K562 (cell line): ENCODE data around the gene C17orf113. TPM values are rescaled to one million over a fixed set of nuclear protein-coding genes. Genes with fewer than 3 reads are reported as not detected.

ENCODE experiments used
- CBFA2T2 ChIP-seq: fragments of 450-650 bp; conservative IDR thresholded peaks from 2 replicates; pipeline ENCODE4 v1.6.1; 2017; ENCODE audit warnings: mild to moderate bottlenecking
- FOS ChIP-seq: IDR thresholded peaks from 3 replicates; pipeline ENCODE4 v1.6.1; 2011; ENCODE audit not compliant: insufficient read length; ENCODE audit errors: extremely low read depth
- GABPA ChIP-seq: fragments of 200-800 bp; sonication (Bioruptor generic); conservative IDR thresholded peaks from 2 replicates; pipeline ENCODE4 v1.6.1; 2016; ENCODE audit warnings: low read depth, missing genetic modification characterization, missing compliant biosample characterization
- LCOR ChIP-seq: sonication (generic); formaldehyde crosslinking; IDR thresholded peaks from 2 replicates; pipeline ENCODE4 v1.8.0; 2022; ENCODE audit warnings: mild to moderate bottlenecking, missing genetic modification reagents
- MCM5 ChIP-seq: fragments of 450-650 bp; IDR thresholded peaks from 2 replicates; pipeline ENCODE4 v1.6.1; 2016; ENCODE audit warnings: low read depth
- MYC ChIP-seq, 2 experiments: fragments of 250-450 bp in 1 of 2; sonication (Bioruptor Pico) in 1 of 2; IDR thresholded peaks; 2 replicates each; pipeline versions ENCODE4 v1.5.1 to v1.6.1; 2012 to 2021; ENCODE audit warnings: low read depth in 2 of 2, borderline replicate concordance in 1 of 2, improper control_type of control experiment in 1 of 2, low read length in 1 of 2, mild to moderate bottlenecking in 1 of 2, moderate library complexity in 1 of 2
- POLR2A ChIP-seq: fragments of 450-650 bp; conservative IDR thresholded peaks from 2 replicates; pipeline ENCODE4 v1.6.1; 2016
- SREBF1 ChIP-seq: fragments of 150-350 bp; IDR thresholded peaks from 2 replicates; pipeline ENCODE4 v1.6.1; 2014; ENCODE audit warnings: antibody characterized with exemption, low read depth, low read length, borderline replicate concordance
- SRSF1 ChIP-seq: fragments of 200-400 bp; formaldehyde crosslinking; IDR thresholded peaks from 2 replicates; pipeline ENCODE4 v1.6.1; 2017; ENCODE audit warnings: mild to moderate bottlenecking, low read depth, low read length, moderate library complexity
- STAT5B ChIP-seq: fragments of 250-450 bp; sonication (Bioruptor Pico); IDR thresholded peaks from 2 replicates; pipeline ENCODE4 v1.8.0; 2021; ENCODE audit warnings: mild to moderate bottlenecking, inconsistent platforms
- ZNF589 ChIP-seq: fragments of 200-800 bp; sonication (Bioruptor generic); IDR thresholded peaks from 2 replicates; pipeline ENCODE4 v1.6.1; 2016; ENCODE audit warnings: low read depth, missing genetic modification characterization, missing compliant biosample characterization
- ZNF644 ChIP-seq: fragments of 200-800 bp; sonication (Bioruptor generic); IDR thresholded peaks from 2 replicates; pipeline ENCODE4 v1.6.1; 2016; ENCODE audit warnings: low read depth, missing genetic modification characterization, missing compliant biosample characterization
- polyA plus RNA-seq, 8 experiments: library from polyadenylated mRNA; depleted of rRNA in 4 of 8; stranded (reverse) in 5 of 8; unstranded in 3 of 8; fragments of >200 nt; fragmentation: Nextera tagmentation in 2 of 8; fragmentation: Illumina TruSeq in 1 of 8; extraction: Ambion mirVana in 2 of 8; extraction: Trizol in 1 of 8; gene quantifications; 2 replicates each; pipeline versions ENCODE4 v1.2.1 to v1.2.3, GENCODE V29; 2011 to 2014; ENCODE audit warnings: inconsistent platforms in 1 of 8, missing spikeins in 1 of 8
- total RNA-seq, 7 experiments: library from RNA; depleted of rRNA in 6 of 7; stranded (reverse); fragments of >200 nt in 6 of 7; fragmentation: Illumina TruSeq in 2 of 7; extraction: Trizol in 2 of 7; gene quantifications; 2 replicates each; pipeline versions ENCODE4 v1.2.1 to v1.2.3, GENCODE V29; 2011 to 2021; ENCODE audit warnings: low replicate concordance in 1 of 7
- TF ChIP-seq, protein P1 (sequence below), 3 experiments: fragments of 200-800 bp in 1 of 3; fragments of 250-450 bp in 1 of 3; fragments of 450-650 bp in 1 of 3; sonication (Bioruptor Pico) in 1 of 3; sonication (Bioruptor generic) in 1 of 3; formaldehyde crosslinking in 1 of 3; IDR thresholded peaks; 2 replicates each; pipeline versions ENCODE4 v1.6.1 to v1.8.0; 2016 to 2022; ENCODE audit warnings: mild to moderate bottlenecking in 2 of 3, missing genetic modification characterization in 2 of 3, missing compliant biosample characterization in 1 of 3, moderate library complexity in 1 of 3
- TF ChIP-seq, protein P2 (sequence below): sonication (generic); formaldehyde crosslinking; IDR thresholded peaks from 2 replicates; pipeline ENCODE4 v1.8.1; 2023; ENCODE audit warnings: mild to moderate bottlenecking, missing genetic modification reagents
- TF ChIP-seq, protein P3 (sequence below): fragments of 450-650 bp; IDR thresholded peaks from 2 replicates; pipeline ENCODE4 v1.6.1; 2018; ENCODE audit not compliant: partially characterized antibody
- TF ChIP-seq, protein P4 (sequence below): conservative IDR thresholded peaks from 2 replicates; pipeline ENCODE4 v1.6.1; 2011; ENCODE audit warnings: low read depth, mild to moderate bottlenecking, low read length; ENCODE audit not compliant: control insufficient read depth

The C17orf113 gene
- total and polyA plus RNA-seq, 9 of the 15 experiments (the other 6 are each of a cell fraction or from before 2014, with no cell fraction given) = 0.10 to 1.2 (median 0.31) TPM

DNA sequence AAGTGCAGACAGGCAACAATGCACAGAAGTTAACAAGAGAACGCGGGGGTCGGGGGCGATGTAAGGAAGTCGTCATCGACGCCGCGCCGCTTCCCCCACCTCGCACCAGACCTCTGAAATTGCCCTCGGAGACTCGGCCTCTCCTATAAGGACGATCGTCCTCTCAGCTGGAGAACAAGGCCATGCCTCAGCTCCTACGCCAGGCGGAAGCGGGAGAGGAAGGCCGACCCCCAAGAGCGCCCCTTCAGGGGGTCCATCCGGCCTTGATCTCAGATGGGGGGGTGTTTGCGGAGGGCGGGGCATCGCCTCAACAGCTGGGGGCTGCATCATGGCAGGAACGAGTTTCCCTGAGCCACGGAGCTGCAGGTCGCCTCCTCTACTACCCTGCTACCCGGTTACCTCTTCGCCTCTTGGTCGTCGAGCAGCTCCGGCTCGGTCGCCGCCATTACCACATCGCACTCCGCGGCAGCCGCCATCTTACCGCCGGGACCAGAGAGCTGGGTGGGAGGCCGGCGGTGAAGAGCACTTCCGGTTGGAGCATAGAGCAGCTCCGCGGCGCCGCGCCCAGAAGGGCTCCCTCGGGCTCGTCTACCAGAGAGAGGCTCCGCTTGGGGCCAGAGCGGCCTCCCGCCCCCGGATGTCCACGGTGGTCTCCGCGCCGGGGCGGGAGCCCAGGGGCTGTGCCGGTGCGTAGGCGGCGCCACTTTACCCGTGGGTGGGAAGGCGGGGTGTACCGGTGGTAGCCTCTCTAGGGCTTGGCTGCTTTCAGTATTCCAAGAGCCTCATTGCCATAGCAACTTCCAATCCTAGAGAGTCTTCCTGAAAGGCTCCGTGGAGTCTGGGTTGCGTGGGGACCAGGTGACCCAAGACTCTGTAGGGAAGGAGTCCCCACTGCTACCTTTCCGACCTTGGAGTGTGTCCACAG, 33.2 kb downstream of the C17orf113 start, which contains the start of gene DNAJC7 (continued):
- TF ChIP-seq, protein P1, sequence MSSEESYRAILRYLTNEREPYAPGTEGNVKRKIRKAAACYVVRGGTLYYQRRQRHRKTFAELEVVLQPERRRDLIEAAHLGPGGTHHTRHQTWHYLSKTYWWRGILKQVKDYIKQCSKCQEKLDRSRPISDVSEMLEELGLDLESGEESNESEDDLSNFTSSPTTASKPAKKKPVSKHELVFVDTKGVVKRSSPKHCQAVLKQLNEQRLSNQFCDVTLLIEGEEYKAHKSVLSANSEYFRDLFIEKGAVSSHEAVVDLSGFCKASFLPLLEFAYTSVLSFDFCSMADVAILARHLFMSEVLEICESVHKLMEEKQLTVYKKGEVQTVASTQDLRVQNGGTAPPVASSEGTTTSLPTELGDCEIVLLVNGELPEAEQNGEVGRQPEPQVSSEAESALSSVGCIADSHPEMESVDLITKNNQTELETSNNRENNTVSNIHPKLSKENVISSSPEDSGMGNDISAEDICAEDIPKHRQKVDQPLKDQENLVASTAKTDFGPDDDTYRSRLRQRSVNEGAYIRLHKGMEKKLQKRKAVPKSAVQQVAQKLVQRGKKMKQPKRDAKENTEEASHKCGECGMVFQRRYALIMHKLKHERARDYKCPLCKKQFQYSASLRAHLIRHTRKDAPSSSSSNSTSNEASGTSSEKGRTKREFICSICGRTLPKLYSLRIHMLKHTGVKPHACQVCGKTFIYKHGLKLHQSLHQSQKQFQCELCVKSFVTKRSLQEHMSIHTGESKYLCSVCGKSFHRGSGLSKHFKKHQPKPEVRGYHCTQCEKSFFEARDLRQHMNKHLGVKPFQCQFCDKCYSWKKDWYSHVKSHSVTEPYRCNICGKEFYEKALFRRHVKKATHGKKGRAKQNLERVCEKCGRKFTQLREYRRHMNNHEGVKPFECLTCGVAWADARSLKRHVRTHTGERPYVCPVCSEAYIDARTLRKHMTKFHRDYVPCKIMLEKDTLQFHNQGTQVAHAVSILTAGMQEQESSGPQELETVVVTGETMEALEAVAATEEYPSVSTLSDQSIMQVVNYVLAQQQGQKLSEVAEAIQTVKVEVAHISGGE (CRISPR knock-in tag; IDR thresholded peaks at IDR 0.05) = peak in 2 of 3 experiments; percentile 57 to 94; a peak in 3 of 6 replicates
- TF ChIP-seq ZNF589 (CRISPR knock-in tag) = no peak
- TF ChIP-seq, protein P2, sequence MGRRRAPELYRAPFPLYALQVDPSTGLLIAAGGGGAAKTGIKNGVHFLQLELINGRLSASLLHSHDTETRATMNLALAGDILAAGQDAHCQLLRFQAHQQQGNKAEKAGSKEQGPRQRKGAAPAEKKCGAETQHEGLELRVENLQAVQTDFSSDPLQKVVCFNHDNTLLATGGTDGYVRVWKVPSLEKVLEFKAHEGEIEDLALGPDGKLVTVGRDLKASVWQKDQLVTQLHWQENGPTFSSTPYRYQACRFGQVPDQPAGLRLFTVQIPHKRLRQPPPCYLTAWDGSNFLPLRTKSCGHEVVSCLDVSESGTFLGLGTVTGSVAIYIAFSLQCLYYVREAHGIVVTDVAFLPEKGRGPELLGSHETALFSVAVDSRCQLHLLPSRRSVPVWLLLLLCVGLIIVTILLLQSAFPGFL (CRISPR knock-in tag) = 0 out of 2 replicates have a peak, but pooled peaks have one; percentile 14
- TF ChIP-seq SREBF1 = 0 out of 2 replicates have a peak, but pooled peaks have one; percentile 36
- TF ChIP-seq MYC (IDR thresholded peaks at IDR 0.05; ENCODE audit: low read depth, low read length) = peak; percentile 68; the same call in 1 of the 2 replicates
- no peak for TF ChIP-seq MYC (CRISPR knock-in tag; IDR thresholded peaks at IDR 0.05; ENCODE audit: borderline replicate concordance, low read depth)
- TF ChIP-seq ZNF644 = peak; percentile 53; the same call in 1 of the 2 replicates
- no peak for TF ChIP-seq CBFA2T2
- peak; percentile 31; the same call in 1 of the 2 replicates for TF ChIP-seq LCOR (CRISPR knock-in tag)
- TF ChIP-seq MCM5 = no peak
- TF ChIP-seq STAT5B (CRISPR knock-in tag) = no peak
- TF ChIP-seq SRSF1 = no peak
- TF ChIP-seq, protein P3, sequence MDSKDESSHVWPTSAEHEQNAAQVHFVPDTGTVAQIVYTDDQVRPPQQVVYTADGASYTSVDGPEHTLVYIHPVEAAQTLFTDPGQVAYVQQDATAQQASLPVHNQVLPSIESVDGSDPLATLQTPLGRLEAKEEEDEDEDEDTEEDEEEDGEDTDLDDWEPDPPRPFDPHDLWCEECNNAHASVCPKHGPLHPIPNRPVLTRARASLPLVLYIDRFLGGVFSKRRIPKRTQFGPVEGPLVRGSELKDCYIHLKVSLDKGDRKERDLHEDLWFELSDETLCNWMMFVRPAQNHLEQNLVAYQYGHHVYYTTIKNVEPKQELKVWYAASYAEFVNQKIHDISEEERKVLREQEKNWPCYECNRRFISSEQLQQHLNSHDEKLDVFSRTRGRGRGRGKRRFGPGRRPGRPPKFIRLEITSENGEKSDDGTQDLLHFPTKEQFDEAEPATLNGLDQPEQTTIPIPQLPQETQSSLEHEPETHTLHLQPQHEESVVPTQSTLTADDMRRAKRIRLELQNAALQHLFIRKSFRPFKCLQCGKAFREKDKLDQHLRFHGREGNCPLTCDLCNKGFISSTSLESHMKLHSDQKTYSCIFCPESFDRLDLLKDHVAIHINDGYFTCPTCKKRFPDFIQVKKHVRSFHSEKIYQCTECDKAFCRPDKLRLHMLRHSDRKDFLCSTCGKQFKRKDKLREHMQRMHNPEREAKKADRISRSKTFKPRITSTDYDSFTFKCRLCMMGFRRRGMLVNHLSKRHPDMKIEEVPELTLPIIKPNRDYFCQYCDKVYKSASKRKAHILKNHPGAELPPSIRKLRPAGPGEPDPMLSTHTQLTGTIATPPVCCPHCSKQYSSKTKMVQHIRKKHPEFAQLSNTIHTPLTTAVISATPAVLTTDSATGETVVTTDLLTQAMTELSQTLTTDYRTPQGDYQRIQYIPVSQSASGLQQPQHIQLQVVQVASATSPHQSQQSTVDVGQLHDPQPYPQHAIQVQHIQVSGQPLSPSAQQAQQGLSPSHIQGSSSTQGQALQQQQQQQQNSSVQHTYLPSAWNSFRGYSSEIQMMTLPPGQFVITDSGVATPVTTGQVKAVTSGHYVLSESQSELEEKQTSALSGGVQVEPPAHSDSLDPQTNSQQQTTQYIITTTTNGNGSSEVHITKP = no peak
- peak; percentile 95 for TF ChIP-seq POLR2A
- TF ChIP-seq FOS = no peak
- TF ChIP-seq, protein P4, sequence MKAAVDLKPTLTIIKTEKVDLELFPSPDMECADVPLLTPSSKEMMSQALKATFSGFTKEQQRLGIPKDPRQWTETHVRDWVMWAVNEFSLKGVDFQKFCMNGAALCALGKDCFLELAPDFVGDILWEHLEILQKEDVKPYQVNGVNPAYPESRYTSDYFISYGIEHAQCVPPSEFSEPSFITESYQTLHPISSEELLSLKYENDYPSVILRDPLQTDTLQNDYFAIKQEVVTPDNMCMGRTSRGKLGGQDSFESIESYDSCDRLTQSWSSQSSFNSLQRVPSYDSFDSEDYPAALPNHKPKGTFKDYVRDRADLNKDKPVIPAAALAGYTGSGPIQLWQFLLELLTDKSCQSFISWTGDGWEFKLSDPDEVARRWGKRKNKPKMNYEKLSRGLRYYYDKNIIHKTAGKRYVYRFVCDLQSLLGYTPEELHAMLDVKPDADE = peak; percentile 85
- peak; percentile 97 for TF ChIP-seq GABPA
